IPS DF 6.9 (cell line): ENCODE data around the gene NHS.

Experiments
- DNase-seq: peaks from one replicate; pipeline ENCODE4 v3.0.0-alpha.2; 2013; ENCODE audit warnings: low read depth, low spot score
- H3K27ac ChIP-seq: one replicate; pipeline ENCODE4 v1.5.1; 2013; ENCODE audit warnings: low read length, control low read depth
- H3K27me3 ChIP-seq: 2 replicates; pipeline ENCODE4 v1.6.1; 2013; ENCODE audit warnings: mild to moderate bottlenecking, low read length; ENCODE audit not compliant: control insufficient read depth, insufficient read depth
- H3K36me3 ChIP-seq: 2 replicates; pipeline ENCODE4 v1.6.1; 2013; ENCODE audit warnings: low read length; ENCODE audit not compliant: control insufficient read depth, insufficient read depth
- H3K4me1 ChIP-seq: 2 replicates; pipeline ENCODE4 v1.6.1; 2013; ENCODE audit warnings: low read length; ENCODE audit not compliant: control insufficient read depth, insufficient read depth
- H3K4me3 ChIP-seq: 2 replicates; pipeline ENCODE4 v1.5.1; 2013; ENCODE audit warnings: mild to moderate bottlenecking, low read length
- H3K9me3 ChIP-seq: 2 replicates; pipeline ENCODE4 v1.6.1; 2013; ENCODE audit warnings: low read length, inconsistent platforms; ENCODE audit not compliant: control insufficient read depth, insufficient read depth
- WGBS: extraction: QIAGEN DNeasy Blood & Tissue Kit; methylation state at CpG from one replicate; pipeline ENCODE4 v1.1.7; 2013; ENCODE audit warnings: mixed read lengths, missing lambda C conversion rate; ENCODE audit not compliant: insufficient read length, insufficient coverage; 5-methylcytosine and 5-hydroxymethylcytosine counted together

Gene NHS

DNA sequence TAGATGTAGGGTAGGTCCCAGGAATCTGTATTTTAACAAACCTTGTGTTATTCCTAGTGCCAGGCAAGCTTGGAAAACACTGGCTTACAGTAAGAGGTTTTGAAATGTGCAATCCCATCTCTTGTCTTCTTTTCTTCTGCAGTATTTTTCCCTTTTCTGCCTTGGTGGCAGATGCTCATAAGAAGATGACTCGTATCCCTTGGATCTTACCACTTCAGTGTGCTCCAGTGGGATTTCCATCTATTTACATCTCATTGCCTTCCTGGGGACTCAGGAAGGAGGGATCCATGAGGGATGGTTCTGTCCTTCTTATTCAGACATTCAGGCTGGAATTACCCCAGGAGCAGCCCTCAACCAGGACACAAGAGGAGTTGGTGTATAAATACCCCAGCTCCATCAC lies 136.6 kb downstream of the NHS start:
- Histone ChIP-seq H3K27me3 (no peaks in the 10 kb centered on the region), H3K9me3 (no peaks in the 10 kb centered on the region)
- no peak for DNase-seq

GRCh38 chrX:17519358-17519757 lies 144.4 kb downstream of the NHS start:
- Histone ChIP-seq H3K4me3 (no peak overlapping the region), H3K9me3 (no peaks in the 10 kb centered on the region), H3K27ac (no peak overlapping the region), H3K27me3 (no peaks in the 10 kb centered on the region), H3K36me3 (no peaks in the 10 kb centered on the region), H3K4me1 (0 out of 2 replicates have a peak, but pooled peaks cover 2% of the 10 kb centered on the region)
- WGBS = no CpG with 5 or more reads among the region's 7 CpGs
- DNase-seq = no peak

More for the DNA sequence above, 136.6 kb downstream of the NHS start:
- no peak overlapping the region for H3K27ac ChIP-seq
- H3K4me3 ChIP-seq = no peak overlapping the region
- H3K36me3 ChIP-seq = no peaks in the 10 kb centered on the region
- H3K4me1 ChIP-seq = no peaks in the 10 kb centered on the region; the same call in 1 of the 2 replicates
- no CpG with 5 or more reads among the region's 1 CpG for WGBS

DNA sequence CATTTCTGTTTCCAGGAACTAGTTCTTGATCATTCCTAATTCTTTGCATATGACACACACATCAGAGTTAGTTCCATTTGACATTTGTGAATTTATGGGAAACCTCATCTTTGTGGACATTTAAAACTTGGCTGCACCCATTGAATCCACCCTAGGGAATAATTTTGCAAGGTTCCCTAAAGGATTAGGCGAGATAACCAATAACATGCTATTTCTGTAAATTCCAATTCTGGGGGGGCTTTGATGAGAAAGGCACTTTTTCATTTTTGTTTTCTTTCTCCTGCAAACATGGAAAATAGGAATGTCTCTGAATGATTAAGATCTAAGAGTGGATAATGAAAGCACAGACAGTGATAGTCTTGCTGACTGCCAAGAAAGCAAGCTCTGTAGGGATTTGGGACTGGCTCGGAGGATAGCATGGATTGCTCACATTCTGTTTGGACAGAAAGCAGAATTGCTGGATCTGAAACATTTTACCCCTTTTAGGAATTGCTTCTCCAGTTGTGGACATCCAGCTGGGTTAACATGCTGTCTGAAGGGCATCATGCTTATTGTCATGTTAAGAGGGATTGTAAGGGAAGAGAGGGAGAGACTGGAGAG lies 145.1 kb downstream of the NHS start:
- Histone ChIP-seq H3K9me3 (no peaks in the 10 kb centered on the region), H3K4me1 (0 out of 2 replicates have a peak, but pooled peaks cover 2% of the 10 kb centered on the region), H3K36me3 (no peaks in the 10 kb centered on the region), H3K4me3 (no peak overlapping the region), H3K27me3 (no peaks in the 10 kb centered on the region), H3K27ac (no peak overlapping the region)
- no peak for DNase-seq
- WGBS = no CpG with 5 or more reads among the region's 2 CpGs

GRCh38 chrX:17521871-17522693 lies 147.1 kb downstream of the NHS start:
- no CpG with 5 or more reads among the region's 16 CpGs for WGBS
- H3K4me3 ChIP-seq = no peak overlapping the region
- H3K27me3 ChIP-seq = no peaks in the 10 kb centered on the region
- H3K9me3 ChIP-seq = no peaks in the 10 kb centered on the region
- H3K27ac ChIP-seq = no peak overlapping the region
- no peak for DNase-seq
- peaks cover 4% of the 10 kb centered on the region; the same call in 1 of the 2 replicates for H3K4me1 ChIP-seq
- H3K36me3 ChIP-seq = no peaks in the 10 kb centered on the region

DNA sequence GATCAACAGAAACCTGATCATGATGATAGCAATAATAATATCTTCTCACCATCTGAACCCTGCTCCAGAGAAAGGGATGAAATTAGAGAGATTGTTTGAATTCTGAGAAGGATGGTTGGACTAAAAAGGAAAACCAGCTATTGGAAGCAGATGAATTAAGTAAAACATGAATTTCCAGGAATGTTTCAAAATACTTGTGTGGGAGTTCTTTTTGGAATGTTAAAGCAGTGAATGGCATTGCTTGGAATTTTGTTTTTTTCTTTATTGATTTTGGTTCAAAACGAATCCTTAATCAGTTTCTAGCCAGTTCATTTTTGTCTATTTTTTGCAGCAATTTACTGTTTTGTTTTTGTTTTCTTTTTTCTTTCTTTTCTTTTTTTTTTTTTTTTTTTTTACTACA lies 150.3 kb downstream of the NHS start:
- H3K27me3 ChIP-seq = no peaks in the 10 kb centered on the region
- DNase-seq = no peak
- H3K9me3 ChIP-seq = no peaks in the 10 kb centered on the region
- H3K4me3 ChIP-seq = no peak overlapping the region
- no peaks in the 10 kb centered on the region for H3K36me3 ChIP-seq
- WGBS = no CpG with 5 or more reads among the region's 1 CpG
- H3K4me1 ChIP-seq = peaks cover 4% of the 10 kb centered on the region; the same call in 1 of the 2 replicates
- H3K27ac ChIP-seq = no peak overlapping the region

- Histone ChIP-seq H3K27me3 (no peaks in the 10 kb centered on the region), H3K9me3 (no peaks in the 10 kb centered on the region), H3K4me3 (no peak overlapping the region), H3K4me1 (peaks cover 4% of the 10 kb centered on the region; the same call in 1 of the 2 replicates), H3K36me3 (no peaks in the 10 kb centered on the region), H3K27ac (no peak overlapping the region)
- no peak for DNase-seq
- WGBS = no CpG with 5 or more reads among the region's 8 CpGs
Observed at GRCh38 chrX:17525762-17526555, 151.0 kb downstream of the NHS start.

- Histone ChIP-seq H3K27me3 (no peaks in the 10 kb centered on the region), H3K9me3 (no peaks in the 10 kb centered on the region), H3K27ac (no peak overlapping the region), H3K4me1 (peaks cover 2% of the 10 kb centered on the region; the same call in 1 of the 2 replicates), H3K36me3 (no peaks in the 10 kb centered on the region), H3K4me3 (no peak overlapping the region)
- DNase-seq = no peak
- WGBS = no CpG with 5 or more reads among the region's 5 CpGs
Observed at GRCh38 chrX:17527135-17527701, 152.2 kb downstream of the NHS start.

GRCh38 chrX:17527922-17528321 lies 152.9 kb downstream of the NHS start:
- Histone ChIP-seq H3K4me1 (peaks cover 2% of the 10 kb centered on the region; the same call in 1 of the 2 replicates), H3K27me3 (no peaks in the 10 kb centered on the region), H3K9me3 (no peaks in the 10 kb centered on the region), H3K27ac (no peak overlapping the region), H3K4me3 (no peak overlapping the region), H3K36me3 (no peaks in the 10 kb centered on the region)
- WGBS = no CpG with 5 or more reads among the region's 1 CpG
- no peak for DNase-seq

DNA sequence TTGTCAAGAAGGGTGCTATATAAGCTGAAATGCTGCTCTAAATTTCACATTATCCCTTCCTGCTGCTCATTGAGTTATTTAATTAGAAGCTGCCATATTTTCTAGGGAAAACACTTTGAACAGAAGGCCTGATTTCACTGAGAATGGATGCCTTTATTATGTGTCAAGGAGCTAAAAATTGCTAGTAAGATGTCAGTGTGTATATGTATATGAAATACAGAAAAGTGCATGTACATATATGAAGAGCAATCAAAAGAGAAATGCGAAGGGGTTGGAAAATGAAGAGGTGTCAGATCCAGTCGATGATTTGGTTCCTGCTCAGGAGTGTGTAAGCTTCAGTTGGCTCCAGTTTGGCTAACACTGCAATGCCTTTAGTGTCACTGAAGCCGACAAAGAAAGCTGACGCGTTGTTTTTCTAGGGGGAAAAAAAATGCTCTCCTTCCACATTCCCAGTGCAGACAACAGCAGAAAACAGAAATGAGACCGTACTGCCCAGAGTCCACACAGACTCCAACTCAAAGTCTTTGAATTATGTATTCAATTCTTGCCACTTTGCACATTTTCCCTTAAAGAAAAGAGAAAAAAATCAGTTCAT lies 154.2 kb downstream of the NHS start:
- no peak for DNase-seq

GRCh38 chrX:17531500-17531899 lies 156.5 kb downstream of the NHS start:
- no peaks in the 10 kb centered on the region for H3K27me3 ChIP-seq
- H3K4me1 ChIP-seq = no peaks in the 10 kb centered on the region; the same call in 1 of the 2 replicates
- no CpG with 5 or more reads among the region's 3 CpGs for WGBS

More for the DNA sequence above, 154.2 kb downstream of the NHS start:
- Histone ChIP-seq H3K9me3 (no peaks in the 10 kb centered on the region), H3K4me3 (no peak overlapping the region), H3K27ac (no peak overlapping the region), H3K4me1 (peaks cover 2% of the 10 kb centered on the region; the same call in 1 of the 2 replicates), H3K36me3 (no peaks in the 10 kb centered on the region), H3K27me3 (no peaks in the 10 kb centered on the region)
- no CpG with 5 or more reads among the region's 6 CpGs for WGBS

More at GRCh38 chrX:17531500-17531899, 156.5 kb downstream of the NHS start:
- no peak for DNase-seq
- Histone ChIP-seq H3K36me3 (no peaks in the 10 kb centered on the region), H3K9me3 (no peaks in the 10 kb centered on the region), H3K4me3 (no peak overlapping the region), H3K27ac (no peak overlapping the region)
